Upper lobe of left lung (tissue), 6 donors: Measurements from ENCODE around the gene CMYA5. TPM values are rescaled to one million over a fixed set of nuclear protein-coding genes. Genes with fewer than 3 reads are reported as not detected.

ENCODE experiments used
- ATAC-seq, 2 donors: fragments of 200-7000 bp; cut with Tn5 transposase; one replicate each; pipeline ENCODE4 v1.9.1; 2022; ENCODE audit warnings: mild to moderate bottlenecking in 2 of 2, moderate library complexity in 2 of 2; ENCODE audit not compliant: low FRiP score in 2 of 2
- DNase-seq, 2 donors: peaks; one replicate each; pipeline ENCODE4 v3.0.0-alpha.2; 2019 to 2020
- H3K27ac ChIP-seq, 4 donors: fragments of 200-600 bp; sonication (generic); one replicate each; pipeline ENCODE4 v1.5.1; 2016 to 2019
- H3K27me3 ChIP-seq, 4 donors: fragments of 200-600 bp; sonication (generic); one replicate each; pipeline ENCODE4 v1.5.1; 2017 to 2019
- H3K36me3 ChIP-seq, 4 donors: fragments of 200-600 bp; sonication (generic); one replicate each; pipeline ENCODE4 v1.5.1; 2016 to 2019
- H3K4me1 ChIP-seq, 4 donors: fragments of 200-600 bp; sonication (generic); one replicate each; pipeline ENCODE4 v1.5.1; 2018 to 2019
- H3K4me3 ChIP-seq, 4 donors: fragments of 200-600 bp; sonication (generic); one replicate each; pipeline ENCODE4 v1.5.1; 2017 to 2019; ENCODE audit warnings: mild to moderate bottlenecking in 2 of 4, moderate library complexity in 1 of 4
- H3K9me3 ChIP-seq, 4 donors: fragments of 200-600 bp; sonication (generic); one replicate each; pipeline ENCODE4 v1.5.1; 2018 to 2019
- EP300 ChIP-seq, 4 donors: sonication (generic); formaldehyde crosslinking; IDR thresholded peaks; one replicate each; pipeline ENCODE4 v1.5.1; 2017; ENCODE audit warnings: antibody characterized with exemption in 4 of 4, control low read depth in 2 of 4
- POLR2A ChIP-seq, 4 donors: fragments of 450-650 bp; IDR thresholded peaks; one replicate each; pipeline ENCODE4 v1.5.1; 2016 to 2017; ENCODE audit warnings: antibody characterized with exemption in 4 of 4, mild to moderate bottlenecking in 2 of 4
- POLR2AphosphoS5 ChIP-seq, 2 donors: sonication (generic); formaldehyde crosslinking; IDR thresholded peaks; one replicate each; pipeline ENCODE4 v1.5.1; 2017; ENCODE audit warnings: antibody characterized with exemption in 2 of 2
- WGBS, 2 donors: methylation state at CpG; one replicate each; pipeline ENCODE4 v1.1.5; 2017 to 2018; 5-methylcytosine and 5-hydroxymethylcytosine counted together
- total RNA-seq, 6 donors: library from RNA; depleted of rRNA in 4 of 6; stranded (reverse); fragments of >200 nt in 4 of 6; gene quantifications; one replicate each; pipeline versions ENCODE4 v1.1.0 to v1.2.1, GENCODE V29; 2016 to 2021
- TF ChIP-seq, protein P1 (sequence below), 6 experiments: fragments of 450-650 bp in 4 of 6; fragments of 200-600 bp in 2 of 6; sonication (generic) in 2 of 6; IDR thresholded peaks; one replicate each; pipeline ENCODE4 v1.5.1; 2016 to 2019; ENCODE audit warnings: antibody characterized with exemption in 6 of 6
- donor health status: DM: no; HTN: no; CAD: no; lungs with moderate emphysema.
- donor health status: DM: no; HTN: yes; CAD: no; lungs with severe emphysema.

Gene CMYA5
- total RNA-seq, 6 donors from 2014 or later, result 0.77 to 12.6 (median 3.6) TPM

DNA sequence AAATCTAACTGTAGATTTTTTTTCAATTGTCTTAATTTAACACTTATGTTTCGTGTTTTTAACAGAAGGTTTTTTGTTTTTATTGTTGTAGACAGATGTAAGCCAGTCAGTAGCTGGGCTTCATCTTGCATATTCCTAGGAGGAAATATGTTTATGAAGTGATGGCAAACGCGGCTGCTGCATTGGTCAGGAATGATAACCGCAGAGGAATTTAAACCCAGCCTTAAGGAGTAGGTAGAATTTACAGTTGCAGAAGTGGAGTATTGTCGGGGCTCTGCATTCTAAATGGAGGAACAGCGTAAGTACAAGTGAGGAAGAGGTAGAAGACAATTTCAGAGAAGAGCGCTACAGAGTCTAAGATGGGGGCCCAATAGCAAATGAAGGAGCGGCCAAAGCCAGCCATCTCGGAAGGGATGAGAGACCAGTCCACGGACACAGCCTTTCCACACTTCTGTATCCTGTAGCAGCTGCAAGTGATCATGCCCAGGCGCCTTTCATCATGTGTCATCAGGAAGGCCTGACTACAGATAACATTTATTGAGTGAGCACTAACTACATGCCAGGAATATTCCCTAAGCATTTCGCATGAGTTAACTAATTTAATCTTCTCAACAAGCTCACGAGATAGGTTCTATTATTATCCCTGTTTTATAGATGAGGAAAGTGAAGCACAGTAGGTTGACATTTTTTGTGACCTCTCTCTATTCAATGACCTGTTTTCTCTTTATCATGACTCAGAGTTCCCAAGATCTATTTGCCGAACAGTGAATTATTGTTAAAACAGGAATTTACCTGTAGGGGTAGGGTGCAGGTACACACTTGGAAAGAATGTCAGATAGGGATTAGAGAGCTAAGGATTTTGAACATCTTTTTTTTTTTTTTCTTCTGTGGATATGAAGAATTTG is 38.1 kb downstream of the CMYA5 start:
- 85 to 86% methylated on average over 14 of the region's 14 CpGs for WGBS, 2 donors
- TF ChIP-seq, protein P1, sequence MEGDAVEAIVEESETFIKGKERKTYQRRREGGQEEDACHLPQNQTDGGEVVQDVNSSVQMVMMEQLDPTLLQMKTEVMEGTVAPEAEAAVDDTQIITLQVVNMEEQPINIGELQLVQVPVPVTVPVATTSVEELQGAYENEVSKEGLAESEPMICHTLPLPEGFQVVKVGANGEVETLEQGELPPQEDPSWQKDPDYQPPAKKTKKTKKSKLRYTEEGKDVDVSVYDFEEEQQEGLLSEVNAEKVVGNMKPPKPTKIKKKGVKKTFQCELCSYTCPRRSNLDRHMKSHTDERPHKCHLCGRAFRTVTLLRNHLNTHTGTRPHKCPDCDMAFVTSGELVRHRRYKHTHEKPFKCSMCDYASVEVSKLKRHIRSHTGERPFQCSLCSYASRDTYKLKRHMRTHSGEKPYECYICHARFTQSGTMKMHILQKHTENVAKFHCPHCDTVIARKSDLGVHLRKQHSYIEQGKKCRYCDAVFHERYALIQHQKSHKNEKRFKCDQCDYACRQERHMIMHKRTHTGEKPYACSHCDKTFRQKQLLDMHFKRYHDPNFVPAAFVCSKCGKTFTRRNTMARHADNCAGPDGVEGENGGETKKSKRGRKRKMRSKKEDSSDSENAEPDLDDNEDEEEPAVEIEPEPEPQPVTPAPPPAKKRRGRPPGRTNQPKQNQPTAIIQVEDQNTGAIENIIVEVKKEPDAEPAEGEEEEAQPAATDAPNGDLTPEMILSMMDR (IDR thresholded peaks at IDR 0.05), result no peak
- TF ChIP-seq POLR2A (IDR thresholded peaks at IDR 0.05), result no peak
- TF ChIP-seq EP300 (IDR thresholded peaks at IDR 0.05), result no peak
- TF ChIP-seq POLR2AphosphoS5 (IDR thresholded peaks at IDR 0.05), result no peak
- no peaks in the 10 kb centered on the region for H3K9me3 ChIP-seq
- H3K4me3 ChIP-seq, result no peak overlapping the region
- H3K27ac ChIP-seq, result no peak overlapping the region
- no peaks in the 10 kb centered on the region for H3K27me3 ChIP-seq
- DNase-seq, result no peak
- H3K36me3 ChIP-seq, result no peaks in the 10 kb centered on the region
- H3K4me1 ChIP-seq, result no peaks in the 10 kb centered on the region
- no peak for ATAC-seq

DNA sequence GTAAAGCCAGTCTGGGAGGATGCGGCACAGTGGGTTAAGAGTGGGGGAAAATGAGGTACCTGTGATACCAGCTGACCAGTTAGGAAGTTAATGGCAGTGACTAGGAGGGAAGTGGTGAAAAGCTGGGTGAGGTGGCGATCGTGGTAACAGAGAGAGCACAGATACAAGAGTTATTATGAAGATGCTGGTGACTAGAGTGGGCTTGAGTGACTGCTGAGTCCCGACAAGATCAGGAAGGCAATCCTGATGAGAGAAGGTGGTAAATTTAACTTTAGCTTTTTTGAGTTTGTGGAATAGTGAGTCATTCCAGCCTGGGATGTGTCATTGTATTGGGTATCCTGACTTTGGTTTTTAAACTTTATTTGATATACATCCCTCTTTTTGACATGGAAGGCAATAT is 38.8 kb downstream of the CMYA5 start:
- Histone ChIP-seq H3K4me3 (no peak overlapping the region), H3K36me3 (no peaks in the 10 kb centered on the region), H3K4me1 (no peaks in the 10 kb centered on the region), H3K9me3 (no peaks in the 10 kb centered on the region), H3K27ac (no peak overlapping the region), H3K27me3 (no peaks in the 10 kb centered on the region)
- ATAC-seq, result no peak
- WGBS, 2 donors, result 91% methylated on average over 4 of the region's 4 CpGs
- no peak for TF ChIP-seq POLR2AphosphoS5 (IDR thresholded peaks at IDR 0.05)
- TF ChIP-seq POLR2A (IDR thresholded peaks at IDR 0.05), result no peak
- no peak for TF ChIP-seq EP300 (IDR thresholded peaks at IDR 0.05)
- TF ChIP-seq, protein P1 (IDR thresholded peaks at IDR 0.05), result no peak
- DNase-seq, result no peak

DNA sequence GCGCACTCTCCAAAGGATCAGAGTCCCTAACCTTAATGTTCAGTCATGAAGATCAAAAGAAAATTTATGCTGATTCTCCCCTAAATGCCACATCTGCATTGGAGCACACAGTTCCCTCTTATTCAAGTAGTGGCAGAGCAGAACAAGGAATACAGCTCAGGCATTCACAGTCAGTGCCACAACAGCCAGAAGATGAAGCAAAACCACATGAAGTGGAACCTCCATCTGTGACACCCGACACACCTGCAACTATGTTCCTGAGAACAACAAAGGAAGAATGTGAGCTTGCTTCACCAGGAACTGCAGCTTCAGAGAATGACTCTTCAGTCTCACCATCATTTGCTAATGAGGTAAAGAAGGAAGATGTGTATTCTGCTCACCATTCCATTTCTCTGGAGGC is 40.0 kb downstream of the CMYA5 start:
- TF ChIP-seq, protein P1 (IDR thresholded peaks at IDR 0.05), result no peak
- no peak for TF ChIP-seq POLR2A (IDR thresholded peaks at IDR 0.05)
- TF ChIP-seq EP300 (IDR thresholded peaks at IDR 0.05), result no peak
- TF ChIP-seq POLR2AphosphoS5 (IDR thresholded peaks at IDR 0.05), result no peak
- Histone ChIP-seq H3K4me3 (no peak overlapping the region), H3K27me3 (no peaks in the 10 kb centered on the region), H3K27ac (no peak overlapping the region), H3K9me3 (no peaks in the 10 kb centered on the region), H3K36me3 (no peaks in the 10 kb centered on the region), H3K4me1 (no peaks in the 10 kb centered on the region)
- WGBS, 2 donors, result 86 to 91% methylated on average over 2 of the region's 2 CpGs
- DNase-seq (no peak), ATAC-seq (no peak)

DNA sequence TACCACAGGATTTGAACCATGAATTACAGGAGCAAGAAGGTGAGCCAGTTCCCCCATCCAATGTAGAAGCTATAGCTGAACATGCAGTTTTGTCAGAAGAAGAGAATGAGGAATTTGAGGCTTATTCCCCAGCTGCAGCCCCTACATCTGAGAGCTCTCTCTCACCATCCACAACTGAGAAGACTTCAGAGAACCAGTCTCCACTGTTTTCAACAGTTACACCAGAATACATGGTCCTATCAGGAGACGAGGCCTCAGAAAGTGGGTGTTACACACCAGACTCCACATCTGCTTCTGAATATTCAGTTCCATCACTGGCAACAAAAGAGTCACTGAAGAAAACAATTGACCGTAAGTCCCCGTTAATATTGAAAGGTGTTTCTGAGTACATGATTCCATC is 40.9 kb downstream of the CMYA5 start:
- no peak for DNase-seq
- Histone ChIP-seq H3K36me3 (no peaks in the 10 kb centered on the region), H3K27me3 (no peaks in the 10 kb centered on the region), H3K4me1 (no peaks in the 10 kb centered on the region), H3K27ac (no peak overlapping the region), H3K9me3 (no peaks in the 10 kb centered on the region), H3K4me3 (no peak overlapping the region)
- ATAC-seq, result no peak
- WGBS, 2 donors, result 93% methylated on average over 3 of the region's 3 CpGs
- TF ChIP-seq, protein P1 (IDR thresholded peaks at IDR 0.05), result no peak
- no peak for TF ChIP-seq POLR2AphosphoS5 (IDR thresholded peaks at IDR 0.05)

DNA sequence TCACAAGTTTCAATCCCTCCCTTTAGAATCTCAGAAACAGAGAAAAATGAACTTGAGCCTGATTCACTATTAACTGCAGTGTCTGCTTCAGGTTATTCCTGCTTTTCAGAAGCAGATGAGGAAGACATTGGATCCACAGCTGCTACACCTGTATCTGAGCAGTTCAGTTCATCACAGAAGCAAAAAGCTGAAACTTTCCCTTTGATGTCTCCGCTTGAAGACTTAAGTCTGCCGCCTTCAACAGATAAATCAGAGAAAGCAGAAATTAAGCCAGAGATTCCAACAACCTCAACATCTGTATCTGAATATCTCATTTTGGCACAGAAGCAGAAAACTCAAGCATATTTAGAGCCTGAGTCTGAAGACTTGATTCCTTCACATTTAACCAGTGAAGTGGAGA is 42.1 kb downstream of the CMYA5 start:
- Histone ChIP-seq H3K9me3 (no peaks in the 10 kb centered on the region), H3K4me1 (no peaks in the 10 kb centered on the region), H3K27ac (no peak overlapping the region), H3K36me3 (no peaks in the 10 kb centered on the region), H3K4me3 (no peak overlapping the region), H3K27me3 (no peaks in the 10 kb centered on the region)
- WGBS, 2 donors, result 85 to 96% methylated on average over 2 of the region's 2 CpGs
- TF ChIP-seq POLR2AphosphoS5 (IDR thresholded peaks at IDR 0.05) (no peak), POLR2A (IDR thresholded peaks at IDR 0.05) (no peak), EP300 (IDR thresholded peaks at IDR 0.05) (no peak)
- TF ChIP-seq, protein P1 (IDR thresholded peaks at IDR 0.05), result no peak
- ATAC-seq (no peak), DNase-seq (no peak)
